ENCODE results near the gene FAT1.

- TF ChIP-seq CTCF (conservative IDR thresholded peaks at IDR 0.05; ENCODE audit: low read length): no peak
- no peak for TF ChIP-seq EZH2phosphoT487 (IDR thresholded peaks at IDR 0.05; ENCODE audit: borderline replicate concordance, low read depth, low read length)
These were observed 69.7 kb downstream of the FAT1 start for GRCh38 chr4:186653969-186654368.

Measured in OCI-LY7 (cell line).